ENCODE results near the gene KMT5C.

- TF ChIP-seq, protein P1, sequence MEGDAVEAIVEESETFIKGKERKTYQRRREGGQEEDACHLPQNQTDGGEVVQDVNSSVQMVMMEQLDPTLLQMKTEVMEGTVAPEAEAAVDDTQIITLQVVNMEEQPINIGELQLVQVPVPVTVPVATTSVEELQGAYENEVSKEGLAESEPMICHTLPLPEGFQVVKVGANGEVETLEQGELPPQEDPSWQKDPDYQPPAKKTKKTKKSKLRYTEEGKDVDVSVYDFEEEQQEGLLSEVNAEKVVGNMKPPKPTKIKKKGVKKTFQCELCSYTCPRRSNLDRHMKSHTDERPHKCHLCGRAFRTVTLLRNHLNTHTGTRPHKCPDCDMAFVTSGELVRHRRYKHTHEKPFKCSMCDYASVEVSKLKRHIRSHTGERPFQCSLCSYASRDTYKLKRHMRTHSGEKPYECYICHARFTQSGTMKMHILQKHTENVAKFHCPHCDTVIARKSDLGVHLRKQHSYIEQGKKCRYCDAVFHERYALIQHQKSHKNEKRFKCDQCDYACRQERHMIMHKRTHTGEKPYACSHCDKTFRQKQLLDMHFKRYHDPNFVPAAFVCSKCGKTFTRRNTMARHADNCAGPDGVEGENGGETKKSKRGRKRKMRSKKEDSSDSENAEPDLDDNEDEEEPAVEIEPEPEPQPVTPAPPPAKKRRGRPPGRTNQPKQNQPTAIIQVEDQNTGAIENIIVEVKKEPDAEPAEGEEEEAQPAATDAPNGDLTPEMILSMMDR (IDR thresholded peaks at IDR 0.05) = no peak
- TF ChIP-seq POLR2A (IDR thresholded peaks at IDR 0.05) = peak; percentile 50
These were observed 17.3 kb upstream of the KMT5C start for GRCh38 chr19:55322204-55322885.
